NOMO-1 treated with DMSO at 0.1 percent for 48 hours (cell line): ENCODE data around the gene FBXL13.
"Not testable (repeated sequence)": the region's sequence is repeated elsewhere in the genome, so short reads cannot be mapped to it uniquely, and the experiment has no call there.

Experiments
- DNase-seq: peaks from one replicate; lab custom pipeline; 2025; ENCODE audit not compliant: unreplicated experiment; lab: John Stamatoyannopoulos, UW

FBXL13 gene

GRCh38 chr7:103080923-103081322 lies 6.3 kb upstream of the FBXL13 start:
- DNase-seq = no peak

- DNase-seq = no peak
Measured at GRCh38 chr7:103079836-103080235, 5.2 kb upstream of the FBXL13 start.

GRCh38 chr7:103078226-103078625 lies 3.6 kb upstream of the FBXL13 start:
- not testable (repeated sequence) for DNase-seq

- no peak for DNase-seq
Measured at GRCh38 chr7:103077318-103077717, 2.7 kb upstream of the FBXL13 start.

GRCh38 chr7:103076764-103077163 lies 2.2 kb upstream of the FBXL13 start:
- DNase-seq = no peak

DNA sequence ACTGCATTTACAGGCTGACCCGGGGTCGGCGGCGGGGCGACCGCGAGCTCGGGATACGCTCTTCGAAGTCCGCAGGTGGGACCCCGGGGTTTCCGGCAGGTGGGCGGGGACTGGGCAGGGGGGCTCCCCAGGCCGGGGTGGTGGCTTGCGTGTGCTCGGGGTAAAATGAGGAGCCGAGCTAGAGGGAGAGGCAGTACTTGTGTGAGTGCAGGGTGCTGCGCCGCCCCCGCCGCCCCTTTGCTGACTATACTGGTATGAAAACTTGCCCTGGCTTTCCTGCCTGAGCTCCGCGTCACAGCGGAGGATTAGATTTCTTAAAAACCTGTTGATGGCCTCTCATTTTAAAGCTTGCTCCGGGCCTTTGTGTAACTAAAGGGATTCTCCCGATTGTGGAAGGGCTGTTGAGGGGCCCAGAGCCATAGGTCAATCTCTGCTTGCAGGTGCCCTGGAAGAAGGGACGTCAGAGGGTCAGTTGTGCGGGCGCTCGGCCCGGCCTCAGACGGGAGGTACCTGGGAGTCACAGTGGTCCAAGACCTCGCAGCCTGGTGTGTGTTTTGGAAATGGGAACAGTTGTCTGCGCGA lies 832 bp upstream of the FBXL13 start:
- DNase-seq = peak; percentile 15

- no peak for DNase-seq
Measured at GRCh38 chr7:103073989-103074518, 542 bp downstream of the FBXL13 start.

- DNase-seq = no peak
Measured at GRCh38 chr7:103071000-103071399, 3.6 kb downstream of the FBXL13 start.

GRCh38 chr7:103068414-103069403 lies 5.9 kb downstream of the FBXL13 start:
- no peak for DNase-seq

- peak; percentile 1 for DNase-seq
Measured at GRCh38 chr7:103065667-103066066, 8.9 kb downstream of the FBXL13 start.

DNA sequence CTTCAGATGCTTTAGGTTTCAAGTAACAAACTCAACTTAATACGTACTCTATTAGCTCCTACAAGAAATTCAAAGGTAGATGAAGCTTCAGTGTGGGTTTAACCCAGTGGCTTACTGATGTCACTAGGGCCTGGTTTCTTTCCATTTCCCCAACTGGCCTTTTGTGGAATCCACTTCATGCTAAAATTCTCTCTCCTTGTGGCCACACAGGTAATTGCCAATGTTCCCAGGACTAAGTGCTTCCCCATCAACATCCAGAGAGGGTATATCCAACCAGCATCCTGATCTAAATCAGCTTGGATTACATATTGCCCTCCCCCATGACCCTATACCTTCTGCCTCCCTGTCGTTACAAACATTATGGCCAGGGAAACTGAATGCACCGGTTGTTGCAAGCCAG lies 10.7 kb downstream of the FBXL13 start:
- DNase-seq = no peak

- no peak for DNase-seq
Measured at GRCh38 chr7:103059471-103059870, 15.1 kb downstream of the FBXL13 start.

GRCh38 chr7:103058122-103058521 lies 16.5 kb downstream of the FBXL13 start:
- no peak for DNase-seq

DNA sequence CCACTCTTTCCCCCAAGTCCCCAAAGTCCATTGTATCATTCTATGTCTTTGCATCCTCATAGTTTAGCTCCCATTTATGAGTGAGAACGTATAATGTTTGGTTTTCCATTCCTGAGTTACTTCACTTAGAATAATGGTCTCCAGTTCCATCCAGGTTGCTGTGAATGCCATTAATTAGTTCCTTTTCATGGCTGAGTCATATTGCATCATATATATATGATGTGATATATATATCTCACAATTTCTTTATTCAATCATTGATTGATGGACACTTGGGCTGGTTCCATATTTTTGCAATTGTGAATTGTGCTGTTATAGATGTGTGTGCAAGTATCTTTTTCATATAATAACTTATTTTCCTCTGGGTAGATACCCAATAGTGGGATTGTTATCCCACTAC lies 18.6 kb downstream of the FBXL13 start:
- not testable (repeated sequence) for DNase-seq

GRCh38 chr7:103051519-103051918 lies 23.1 kb downstream of the FBXL13 start:
- no peak for DNase-seq

DNA sequence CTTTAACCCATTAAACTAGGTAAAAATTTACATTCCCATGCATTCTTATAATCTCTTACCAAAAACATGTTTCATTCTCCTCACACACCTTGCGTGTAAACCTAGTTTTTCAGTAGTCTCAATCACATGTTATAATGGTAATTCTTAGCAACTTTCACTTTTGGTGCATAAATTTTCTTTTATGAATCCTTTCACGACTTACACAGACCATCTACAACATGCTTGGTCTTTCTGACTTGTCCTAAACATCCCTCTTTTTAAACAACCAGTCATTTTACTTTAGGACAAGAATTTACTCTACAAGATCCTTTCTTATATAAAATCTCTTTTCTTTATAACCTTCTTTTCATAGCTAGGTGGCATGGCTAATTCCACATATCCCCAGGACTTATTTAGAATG lies 25.8 kb downstream of the FBXL13 start:
- DNase-seq = no peak

DNA sequence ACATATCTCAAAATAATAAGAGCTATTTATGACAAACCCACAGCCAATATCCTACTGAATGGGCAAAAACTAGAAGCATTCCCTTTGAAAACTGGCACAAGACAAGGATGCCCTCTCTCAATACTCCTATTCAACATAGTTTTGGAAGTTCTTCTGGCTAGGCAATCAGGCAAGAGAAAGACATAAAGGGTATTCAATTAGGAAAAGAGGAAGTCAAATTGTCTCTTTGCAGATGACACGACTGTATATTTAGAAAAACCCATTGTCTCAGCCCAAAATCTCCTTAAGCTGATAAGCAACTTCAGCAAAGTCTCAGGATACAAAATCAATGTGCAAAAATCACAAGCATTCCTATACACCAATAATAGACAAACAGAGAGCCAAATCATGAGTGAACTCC lies 32.8 kb downstream of the FBXL13 start:
- not testable (repeated sequence) for DNase-seq

GRCh38 chr7:103037823-103038739 lies 36.5 kb downstream of the FBXL13 start:
- DNase-seq = not testable (repeated sequence)

GRCh38 chr7:103037476-103037822 lies 37.1 kb downstream of the FBXL13 start:
- DNase-seq = no peak

DNA sequence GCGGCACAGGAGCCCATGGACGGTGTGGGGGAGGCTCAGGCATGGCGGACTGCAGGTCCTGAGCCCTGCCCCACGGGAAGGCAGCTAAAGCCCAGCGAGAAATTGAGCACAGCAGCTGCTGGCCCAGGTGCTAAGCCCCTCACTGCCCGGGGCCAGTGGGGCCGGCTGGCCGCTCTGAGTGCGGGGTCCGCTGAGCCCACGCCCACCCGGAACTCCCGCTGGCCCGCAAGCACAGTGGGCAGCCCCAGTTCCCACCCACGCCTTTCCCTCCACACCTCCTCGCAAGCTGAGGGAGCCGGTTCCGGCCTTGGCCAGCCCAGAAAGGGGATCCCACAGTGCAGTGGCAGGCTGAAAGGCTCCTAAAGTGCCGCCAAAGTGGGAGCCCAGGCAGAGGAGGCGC lies 40.3 kb downstream of the FBXL13 start:
- not testable (repeated sequence) for DNase-seq

- no peak for DNase-seq
Measured at GRCh38 chr7:103031781-103032180, 42.8 kb downstream of the FBXL13 start.
